H7 (cell line): ENCODE data around the gene RAD9A. TPM values are rescaled to one million over a fixed set of nuclear protein-coding genes. Genes with fewer than 3 reads are reported as not detected.
A peak's percentile ranks its signal among the peaks of the same experiment; 100 is the strongest.

Experiments
- DNase-seq: peaks from one replicate; pipeline ENCODE4 v3.0.0; 2012
- H3K27me3 ChIP-seq: 2 replicates; pipeline ENCODE4 v1.6.0; 2011; ENCODE audit warnings: mild to moderate bottlenecking, low read length; ENCODE audit not compliant: control insufficient read depth, insufficient read depth
- H3K36me3 ChIP-seq: replicated peaks from 2 replicates; pipeline ENCODE4 v1.5.1; 2011; ENCODE audit warnings: low read length; ENCODE audit not compliant: control insufficient read depth, insufficient read depth
- H3K4me3 ChIP-seq: 2 replicates; pipeline ENCODE4 v1.5.1; 2011; ENCODE audit warnings: low read depth, mild to moderate bottlenecking, control low read depth, low read length, moderate library complexity; ENCODE audit not compliant: insufficient read depth
- total RNA-seq: library from RNA; depleted of rRNA; stranded (reverse); fragments of >200 nt; shearing (Covaris generic); gene quantifications from 2 replicates; pipeline ENCODE4 v1.2.3, GENCODE V29; 2014

Gene RAD9A
- total RNA-seq, 1 experiment from 2014 or later: 20.2 TPM

GRCh38 chr11:67354075-67355022 lies 37.4 kb upstream of the RAD9A start:
- no peaks in the 10 kb centered on the region; the same call in 1 of the 2 replicates for H3K27me3 ChIP-seq
- DNase-seq: peak; percentile 46
- no peaks in the 10 kb centered on the region for H3K36me3 ChIP-seq
- H3K4me3 ChIP-seq: peak overlapping the region; percentile 40

- DNase-seq: peak; percentile 32
These were observed 36.6 kb upstream of the RAD9A start for GRCh38 chr11:67355023-67355793.

DNA sequence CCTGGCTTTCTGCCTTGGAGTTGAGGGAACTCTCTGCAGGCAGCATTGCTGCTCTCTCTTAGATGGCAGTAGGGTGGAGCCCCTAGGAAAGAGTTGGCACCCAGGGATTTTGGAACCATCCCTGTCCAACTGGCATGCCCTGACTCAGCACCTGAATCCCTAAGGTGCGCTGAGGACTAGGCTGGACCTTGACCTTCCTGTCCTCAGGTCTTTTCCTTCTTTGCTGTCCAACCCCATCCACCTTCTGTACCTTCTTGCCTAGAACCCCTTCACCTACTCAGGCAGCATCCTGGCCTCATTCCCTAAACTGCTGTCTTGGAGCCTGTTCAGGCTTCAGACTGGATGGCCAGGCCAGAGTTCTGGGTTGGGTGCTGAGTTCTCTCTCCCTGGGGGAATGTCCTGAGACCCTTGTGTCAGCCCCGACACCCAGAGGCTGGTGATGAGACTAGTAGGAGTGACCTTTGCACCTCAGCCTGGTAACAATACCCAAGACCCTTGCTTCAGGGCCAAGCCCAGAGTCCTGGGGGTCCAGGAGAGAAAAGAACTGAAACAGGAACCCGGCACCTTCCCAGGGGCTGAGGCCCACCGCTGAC lies 35.9 kb upstream of the RAD9A start:
- H3K4me3 ChIP-seq: no peak overlapping the region
- no peak for DNase-seq
- H3K27me3 ChIP-seq: no peaks in the 10 kb centered on the region; the same call in 1 of the 2 replicates
- H3K36me3 ChIP-seq: no peaks in the 10 kb centered on the region

More at GRCh38 chr11:67355023-67355793, 36.6 kb upstream of the RAD9A start:
- no peaks in the 10 kb centered on the region for H3K36me3 ChIP-seq
- H3K27me3 ChIP-seq: no peaks in the 10 kb centered on the region; the same call in 1 of the 2 replicates
- H3K4me3 ChIP-seq: no peak overlapping the region

- Histone ChIP-seq H3K4me3 (no peak overlapping the region), H3K27me3 (no peaks in the 10 kb centered on the region; the same call in 1 of the 2 replicates), H3K36me3 (no peaks in the 10 kb centered on the region)
- peak; percentile 25 for DNase-seq
These were observed 35.4 kb upstream of the RAD9A start for GRCh38 chr11:67356387-67356863.

DNA sequence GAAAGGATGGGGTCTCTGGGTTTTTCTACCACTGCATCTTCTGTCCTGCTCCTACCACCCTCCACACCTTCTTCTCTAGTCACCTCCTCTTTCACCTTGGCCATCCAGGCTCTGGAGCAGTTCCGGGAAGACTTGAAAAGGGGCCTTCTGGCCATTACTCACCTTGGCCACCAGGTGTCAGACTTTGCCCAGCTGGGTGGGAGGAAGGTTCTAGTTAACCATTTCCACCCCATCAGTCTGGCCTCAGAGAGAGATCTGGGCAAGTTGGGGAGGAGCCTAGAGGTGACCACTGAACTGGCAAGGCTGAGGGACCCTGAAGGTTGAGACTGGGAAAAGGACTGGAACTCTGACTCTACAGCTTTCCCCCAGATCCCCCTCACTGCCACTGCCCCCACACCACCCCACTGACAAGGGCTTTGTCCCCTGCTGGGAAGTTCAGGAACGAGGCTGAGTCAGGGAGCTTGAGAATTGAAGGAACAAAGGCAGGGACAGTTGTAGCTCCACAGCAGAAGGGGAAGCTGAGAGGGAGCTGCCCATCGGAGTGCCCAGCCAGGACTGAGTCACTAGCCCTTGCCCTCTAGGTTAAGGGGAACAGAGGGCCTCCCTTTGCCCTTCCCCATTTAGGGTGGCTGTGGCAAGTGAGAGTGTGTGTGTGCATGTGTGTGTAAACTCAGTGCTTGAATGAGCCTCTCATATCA lies 34.8 kb upstream of the RAD9A start:
- no peaks in the 10 kb centered on the region for H3K36me3 ChIP-seq
- peak; percentile 93 for DNase-seq
- H3K27me3 ChIP-seq: no peaks in the 10 kb centered on the region; the same call in 1 of the 2 replicates
- no peak overlapping the region for H3K4me3 ChIP-seq

GRCh38 chr11:67357831-67358670 lies 33.7 kb upstream of the RAD9A start:
- no peaks in the 10 kb centered on the region for H3K36me3 ChIP-seq
- H3K4me3 ChIP-seq: no peak overlapping the region
- H3K27me3 ChIP-seq: no peaks in the 10 kb centered on the region; the same call in 1 of the 2 replicates
- peak; percentile 10 for DNase-seq

DNA sequence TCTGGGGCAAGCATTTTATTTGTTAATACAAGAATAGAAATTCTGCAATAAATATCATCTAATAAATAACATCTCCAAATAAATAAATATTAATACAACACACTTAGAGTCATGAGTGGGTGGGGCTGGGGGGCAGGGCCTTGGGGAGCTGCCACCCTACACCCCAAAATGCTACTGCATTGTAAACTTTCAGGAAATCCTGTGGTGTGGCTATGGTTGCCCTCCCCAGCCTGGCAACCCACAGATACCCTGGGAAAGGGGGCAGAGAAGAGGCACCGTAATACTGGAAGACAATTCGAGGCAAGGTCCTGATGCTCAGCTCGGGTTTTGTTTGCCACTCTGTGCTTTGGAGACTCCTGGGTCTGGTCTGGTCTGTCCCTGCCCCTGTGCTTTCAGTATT lies 27.6 kb upstream of the RAD9A start:
- DNase-seq: no peak
- Histone ChIP-seq H3K27me3 (peaks cover under 1% of the 10 kb centered on the region), H3K4me3 (no peak overlapping the region), H3K36me3 (no peaks in the 10 kb centered on the region)

DNA sequence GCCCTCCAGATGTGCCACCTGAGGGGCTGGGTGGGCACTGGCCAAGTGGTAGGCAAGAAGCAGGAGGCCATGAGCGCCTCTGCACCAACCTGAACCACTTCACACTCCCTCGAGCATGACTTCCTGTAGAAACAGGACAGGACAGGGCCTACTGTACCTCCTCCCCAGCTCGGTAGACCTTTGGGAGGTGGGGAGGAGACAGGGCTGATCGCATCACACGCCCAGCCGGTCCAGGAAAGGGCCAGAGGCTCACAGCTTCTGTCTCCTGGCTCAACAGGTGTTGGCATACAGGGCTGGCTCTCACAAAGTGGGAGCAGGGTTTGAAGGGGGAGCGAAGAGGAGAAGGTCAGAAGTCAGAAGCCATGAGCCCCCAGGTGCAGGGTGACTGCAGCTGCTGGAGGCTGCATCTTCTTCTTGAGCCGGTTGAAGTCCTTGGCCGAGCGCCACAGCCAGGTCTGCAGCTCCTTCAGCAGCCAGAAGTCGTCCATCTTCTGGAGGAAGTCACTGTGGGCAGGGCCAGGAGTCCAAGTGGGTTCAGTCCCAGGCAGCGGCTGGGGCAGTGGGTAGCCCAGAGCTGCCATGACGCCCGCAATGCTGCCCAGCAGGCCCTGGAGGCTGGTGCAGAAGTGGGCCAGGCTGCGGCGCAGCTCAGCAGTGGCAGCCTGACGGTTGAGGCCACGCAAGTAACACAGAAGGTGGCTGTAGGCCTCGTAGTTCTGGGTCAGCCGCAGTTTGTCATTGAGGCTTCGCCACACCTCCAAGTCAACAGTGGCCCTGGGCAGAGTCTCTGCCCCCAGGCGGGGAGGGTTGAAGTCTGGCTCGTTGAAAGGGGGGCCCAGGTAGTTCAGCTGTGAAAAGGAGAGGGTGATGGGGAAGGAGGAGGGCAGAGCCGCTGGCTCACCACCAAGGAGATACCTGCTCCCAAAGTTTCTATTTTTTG lies 26.7 kb upstream of the RAD9A start:
- Histone ChIP-seq H3K4me3 (no peak overlapping the region), H3K36me3 (no peaks in the 10 kb centered on the region), H3K27me3 (peaks cover 2% of the 10 kb centered on the region)
- no peak for DNase-seq

DNA sequence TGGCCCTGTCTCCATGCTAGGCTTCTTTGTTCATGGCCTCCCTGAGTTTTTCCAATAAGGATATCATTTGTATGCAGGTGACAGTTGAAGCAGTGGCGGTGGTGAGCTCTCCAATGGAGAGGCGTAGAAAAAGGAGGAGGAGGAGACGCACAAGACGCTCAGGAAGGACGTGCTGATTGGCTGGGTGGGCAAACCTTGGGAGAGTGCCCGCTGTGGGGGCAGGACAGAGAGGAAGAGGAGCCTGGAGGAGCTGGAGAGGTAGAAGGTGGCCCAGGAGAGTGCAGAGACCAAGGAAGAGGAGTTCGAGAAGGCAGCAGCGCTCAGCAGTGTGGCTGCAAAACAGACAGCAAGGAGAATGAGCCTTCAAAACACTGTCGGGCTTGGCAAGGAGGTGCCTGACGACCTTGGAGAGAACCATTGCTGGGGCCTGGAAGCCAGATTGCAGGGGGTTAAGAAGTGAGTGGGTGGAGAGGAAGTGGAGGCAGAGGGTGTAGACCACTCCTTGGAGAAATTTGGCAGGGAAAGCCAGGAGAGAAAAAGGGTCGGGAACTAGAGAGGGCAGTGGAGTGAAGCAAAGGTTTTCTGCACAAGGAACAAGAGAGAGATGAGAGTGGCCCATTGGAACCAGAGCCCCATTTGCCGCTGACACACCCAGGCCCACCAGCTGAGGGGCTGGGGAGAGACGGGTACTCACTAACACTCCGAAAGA lies 25.9 kb upstream of the RAD9A start:
- H3K4me3 ChIP-seq: no peak overlapping the region
- peaks cover 2% of the 10 kb centered on the region for H3K27me3 ChIP-seq
- H3K36me3 ChIP-seq: no peaks in the 10 kb centered on the region
- DNase-seq: peak; percentile 80

DNA sequence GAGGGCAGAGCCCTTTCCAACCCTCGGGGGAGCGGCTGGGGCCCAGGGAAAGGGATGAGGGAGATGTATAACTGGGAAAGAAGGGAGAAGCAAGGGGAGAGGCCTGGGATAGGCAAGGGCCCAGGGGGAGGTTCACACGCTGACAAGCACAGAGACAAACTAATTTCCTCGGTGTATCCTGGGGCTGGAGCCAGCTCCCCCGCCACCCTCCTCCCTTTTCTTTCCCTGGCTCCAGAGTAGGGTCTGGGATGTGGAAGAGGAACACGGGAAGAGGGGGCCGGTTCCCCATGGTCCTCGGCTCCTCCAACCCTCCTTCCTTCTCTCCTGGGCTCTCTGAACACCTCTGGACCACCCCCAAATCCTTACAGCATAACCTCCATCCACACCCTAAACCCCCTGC lies 25.2 kb upstream of the RAD9A start:
- peaks cover 6% of the 10 kb centered on the region for H3K27me3 ChIP-seq
- H3K4me3 ChIP-seq: no peak overlapping the region
- H3K36me3 ChIP-seq: no peaks in the 10 kb centered on the region
- no peak for DNase-seq

DNA sequence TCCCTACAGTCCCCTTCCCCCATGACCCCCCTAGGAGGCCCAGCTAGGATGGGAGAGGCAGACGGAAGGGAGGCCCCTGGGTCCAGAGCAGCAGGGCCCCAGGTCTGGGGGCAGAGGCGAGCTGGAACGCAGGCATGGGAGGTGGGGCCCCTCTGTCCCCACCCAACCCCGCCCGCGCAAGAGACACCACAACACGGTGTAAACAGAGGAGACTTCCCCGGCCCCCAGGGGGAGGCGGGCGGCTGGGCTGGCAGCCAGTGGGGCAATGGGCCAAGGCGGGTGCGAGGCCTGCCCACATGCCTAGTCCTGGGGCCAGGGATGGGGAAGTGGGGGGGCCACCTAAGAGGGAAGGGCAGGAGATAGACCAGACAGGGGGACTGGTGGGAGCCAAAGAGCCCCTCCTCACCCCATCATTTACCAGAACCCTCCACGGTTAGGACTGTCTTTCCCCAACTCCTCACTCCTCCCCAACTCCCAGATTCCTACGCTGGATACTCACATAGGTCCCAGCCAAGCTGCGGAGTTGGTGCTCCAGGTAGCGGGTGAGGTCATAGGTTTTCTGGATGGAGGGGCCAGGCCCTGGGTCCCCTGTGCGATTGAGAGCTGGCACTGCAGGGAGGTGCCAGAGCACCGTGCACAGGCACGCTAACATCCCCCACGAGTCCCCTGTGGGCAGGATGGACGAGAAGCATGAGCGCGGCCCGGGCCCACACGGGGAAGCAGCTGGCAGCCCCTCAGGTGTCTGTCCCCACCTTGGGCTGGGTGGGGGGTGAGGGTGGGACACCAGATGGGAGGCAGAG lies 24.6 kb upstream of the RAD9A start:
- Histone ChIP-seq H3K4me3 (no peak overlapping the region), H3K36me3 (no peaks in the 10 kb centered on the region), H3K27me3 (peaks cover 12% of the 10 kb centered on the region)
- peak; percentile 54 for DNase-seq
